Measurements from ENCODE around the gene SBNO2.

SBNO2 gene

GRCh38 chr19:1058112-1058511, 116.0 kb downstream of the SBNO2 start:
- Histone ChIP-seq H3K4me1 (ENCODE audit: insufficient read depth, insufficient read length) (no peaks in the 10 kb centered on the region), H3K9me3 (ENCODE audit: insufficient read depth, low read length) (peaks cover 60% of the 10 kb centered on the region), H3K36me3 (ENCODE audit: insufficient read depth, insufficient read length, low read length) (peaks cover 18% of the 10 kb centered on the region), H3K27me3 (ENCODE audit: insufficient read depth, insufficient read length) (no peaks in the 10 kb centered on the region), H3K9ac (ENCODE audit: insufficient read length, low read depth) (no peak overlapping the region), H3K4me3 (ENCODE audit: insufficient read length, low read depth) (no peak overlapping the region)
- no peak for DNase-seq (ENCODE audit: low read depth, low spot score)
- no peak for TF ChIP-seq SUZ12 (IDR thresholded peaks at IDR 0.05; ENCODE audit: extremely low read depth, insufficient read depth, insufficient read length)
- no peak for TF ChIP-seq YY1 (IDR thresholded peaks at IDR 0.05; ENCODE audit: insufficient read depth, insufficient read length)
- TF ChIP-seq ZNF274 (IDR thresholded peaks at IDR 0.05; ENCODE audit: low read depth, low read length), result no peak

Data from NT2/D1 (cell line).